Fibroblast of lung (primary cell): ENCODE data around the gene AKR1A1.

Experiments used
- CTCF ChIP-seq, 2 donors: IDR thresholded peaks in 1 of 2; conservative IDR thresholded peaks in 1 of 2; 1 replicate in 1 of 2; 2 replicates in 1 of 2; pipeline ENCODE4 v1.5.1; 2011 to 2012; ENCODE audit warnings: low read length in 2 of 2, control low read depth in 1 of 2, inconsistent platforms in 1 of 2, low read depth in 1 of 2, mild to moderate bottlenecking in 1 of 2
- EZH2 ChIP-seq: IDR thresholded peaks from 2 replicates; pipeline ENCODE4 v1.5.1; 2012; ENCODE audit warnings: low read length, control low read depth, mild to moderate bottlenecking; ENCODE audit errors: missing control alignments

GRCh38 chr1:45535988-45536766, 14.4 kb upstream of the AKR1A1 start:
- TF ChIP-seq CTCF (conservative IDR thresholded peaks at IDR 0.05 in 1 of 2, IDR thresholded peaks at IDR 0.05 in 1 of 2; ENCODE audit: low read depth in 1 of 2, low read length in 2 of 2) (no peak), EZH2 (no peak)
